Measurements from ENCODE around the gene PLA2G4D. TPM values are rescaled to one million over a fixed set of nuclear protein-coding genes. Genes with fewer than 3 reads are reported as not detected.

PLA2G4D gene
- total RNA-seq, 1 experiment from 2014 or later = not detected

- no peak overlapping the region for H3K27ac Mint-ChIP-seq (ENCODE audit: unreplicated experiment)
- CTCF ChIA-PET = no interaction called here
- H3K27me3 Mint-ChIP-seq (ENCODE audit: unreplicated experiment) = no peaks in the 10 kb centered on the region
- H3K4me1 Mint-ChIP-seq (ENCODE audit: low read depth, unreplicated experiment) = peaks cover 9% of the 10 kb centered on the region
- peaks cover 2% of the 10 kb centered on the region for H3K9me3 Mint-ChIP-seq (ENCODE audit: low read depth, unreplicated experiment)
- no peak for DNase-seq
- no peak overlapping the region for H3K4me3 Mint-ChIP-seq (ENCODE audit: low read depth, unreplicated experiment)
- no TSS peak for BruUV-seq (replicated peaks)
- H3K36me3 Mint-ChIP-seq (ENCODE audit: insufficient read depth, unreplicated experiment) = peaks cover 5% of the 10 kb centered on the region
- intact Hi-C loops (cut with micrococcal nuclease; ENCODE audit: unreplicated experiment) = no loop called here
- TF ChIP-seq CTCF (IDR thresholded peaks at IDR 0.05; ENCODE audit: unreplicated experiment) = no peak
Observed at GRCh38 chr15:42064271-42064670, 30.1 kb downstream of the PLA2G4D start.

GRCh38 chr15:42063122-42063848 is 31.1 kb downstream of the PLA2G4D start:
- CTCF ChIA-PET = no interaction called here
- Mint-ChIP-seq H3K9me3 (ENCODE audit: low read depth, unreplicated experiment) (peaks cover 2% of the 10 kb centered on the region), H3K4me3 (ENCODE audit: low read depth, unreplicated experiment) (no peak overlapping the region), H3K36me3 (ENCODE audit: insufficient read depth, unreplicated experiment) (peaks cover 5% of the 10 kb centered on the region), H3K27me3 (ENCODE audit: unreplicated experiment) (no peaks in the 10 kb centered on the region), H3K27ac (ENCODE audit: unreplicated experiment) (no peak overlapping the region), H3K4me1 (ENCODE audit: low read depth, unreplicated experiment) (peaks cover 9% of the 10 kb centered on the region)
- BruUV-seq (replicated peaks) = no TSS peak
- intact Hi-C loops (cut with micrococcal nuclease; ENCODE audit: unreplicated experiment) = no loop called here
- no peak for TF ChIP-seq CTCF (IDR thresholded peaks at IDR 0.05; ENCODE audit: unreplicated experiment)
- no peak for DNase-seq

GRCh38 chr15:42062284-42062806 is 32.0 kb downstream of the PLA2G4D start:
- Mint-ChIP-seq H3K9me3 (ENCODE audit: low read depth, unreplicated experiment) (no peaks in the 10 kb centered on the region), H3K4me1 (ENCODE audit: low read depth, unreplicated experiment) (peaks cover 9% of the 10 kb centered on the region), H3K27ac (ENCODE audit: unreplicated experiment) (no peak overlapping the region), H3K27me3 (ENCODE audit: unreplicated experiment) (no peaks in the 10 kb centered on the region), H3K36me3 (ENCODE audit: insufficient read depth, unreplicated experiment) (peaks cover 10% of the 10 kb centered on the region), H3K4me3 (ENCODE audit: low read depth, unreplicated experiment) (no peak overlapping the region)
- intact Hi-C loops (cut with micrococcal nuclease; ENCODE audit: unreplicated experiment) = no loop called here
- DNase-seq = no peak
- CTCF ChIA-PET = no interaction called here
- BruUV-seq (replicated peaks) = no TSS peak
- no peak for TF ChIP-seq CTCF (IDR thresholded peaks at IDR 0.05; ENCODE audit: unreplicated experiment)

GRCh38 chr15:42060797-42061196 is 33.6 kb downstream of the PLA2G4D start:
- peaks cover 7% of the 10 kb centered on the region for H3K36me3 Mint-ChIP-seq (ENCODE audit: insufficient read depth, unreplicated experiment)
- intact Hi-C loops (cut with micrococcal nuclease; ENCODE audit: unreplicated experiment) = no loop called here
- H3K4me1 Mint-ChIP-seq (ENCODE audit: low read depth, unreplicated experiment) = no peaks in the 10 kb centered on the region
- CTCF ChIA-PET = no interaction called here
- no TSS peak for BruUV-seq (replicated peaks)
- no peaks in the 10 kb centered on the region for H3K27me3 Mint-ChIP-seq (ENCODE audit: unreplicated experiment)
- TF ChIP-seq CTCF (IDR thresholded peaks at IDR 0.05; ENCODE audit: unreplicated experiment) = no peak
- no peaks in the 10 kb centered on the region for H3K9me3 Mint-ChIP-seq (ENCODE audit: low read depth, unreplicated experiment)
- H3K4me3 Mint-ChIP-seq (ENCODE audit: low read depth, unreplicated experiment) = no peak overlapping the region
- DNase-seq = no peak
- H3K27ac Mint-ChIP-seq (ENCODE audit: unreplicated experiment) = no peak overlapping the region
